ENCODE data around the gene PDK1. TPM values are rescaled to one million over a fixed set of nuclear protein-coding genes. Genes with fewer than 3 reads are reported as not detected.
"Not testable (repeated sequence)": the region's sequence is repeated elsewhere in the genome, so short reads cannot be mapped to it uniquely, and the experiment has no call there.

PDK1 gene
- total RNA-seq, 2 donors from 2014 or later, result 22.3 to 34.9 TPM

- H3K9me3 Mint-ChIP-seq; H3K4me3 Mint-ChIP-seq; DNase-seq (ENCODE audit: low spot score); H3K27ac Mint-ChIP-seq; H3K27me3 Mint-ChIP-seq; ATAC-seq: not testable (repeated sequence)
- Mint-ChIP-seq H3K36me3 (peaks cover 38% of the 10 kb centered on the region), H3K4me1 (ENCODE audit: low read depth in 2 of 2) (peaks cover 11 to 28% of the 10 kb centered on the region in 2 donors)
Observed at GRCh38 chr2:172591386-172591785, 35.5 kb downstream of the PDK1 start.

GRCh38 chr2:172592190-172592589 lies 36.3 kb downstream of the PDK1 start:
- H3K27me3 Mint-ChIP-seq; ATAC-seq; H3K27ac Mint-ChIP-seq; H3K4me3 Mint-ChIP-seq; DNase-seq (ENCODE audit: low spot score); H3K9me3 Mint-ChIP-seq: not testable (repeated sequence)
- Mint-ChIP-seq H3K36me3 (peaks cover 36% of the 10 kb centered on the region), H3K4me1 (ENCODE audit: low read depth in 2 of 2) (peaks cover 3 to 20% of the 10 kb centered on the region in 2 donors)

- H3K27ac Mint-ChIP-seq, result no peak overlapping the region
- ATAC-seq (no peak), DNase-seq (ENCODE audit: low spot score) (no peak)
- no peaks in the 10 kb centered on the region for H3K27me3 Mint-ChIP-seq
- H3K9me3 Mint-ChIP-seq, result no peaks in the 10 kb centered on the region
- H3K36me3 Mint-ChIP-seq, result peaks cover 7% of the 10 kb centered on the region
- H3K4me3 Mint-ChIP-seq, result no peak overlapping the region
- no peaks in the 10 kb centered on the region for H3K4me1 Mint-ChIP-seq (ENCODE audit: low read depth in 2 of 2)
Observed at GRCh38 chr2:172596776-172597175, 40.9 kb downstream of the PDK1 start.

GRCh38 chr2:172597176-172597842 lies 41.4 kb downstream of the PDK1 start:
- Mint-ChIP-seq H3K36me3 (peaks cover 7% of the 10 kb centered on the region), H3K27ac (no peak overlapping the region), H3K9me3 (no peaks in the 10 kb centered on the region), H3K27me3 (no peaks in the 10 kb centered on the region), H3K4me1 (ENCODE audit: low read depth in 2 of 2) (no peaks in the 10 kb centered on the region), H3K4me3 (no peak overlapping the region)
- no peak for DNase-seq (ENCODE audit: low spot score)
- no peak for ATAC-seq

GRCh38 chr2:172599947-172600346 lies 44.1 kb downstream of the PDK1 start:
- no peaks in the 10 kb centered on the region for H3K27me3 Mint-ChIP-seq
- DNase-seq (ENCODE audit: low spot score) (no peak), ATAC-seq (no peak)
- H3K27ac Mint-ChIP-seq, result no peak overlapping the region
- H3K4me1 Mint-ChIP-seq (ENCODE audit: low read depth in 2 of 2), result no peaks in the 10 kb centered on the region
- peaks cover 12% of the 10 kb centered on the region for H3K36me3 Mint-ChIP-seq
- no peak overlapping the region for H3K4me3 Mint-ChIP-seq
- H3K9me3 Mint-ChIP-seq, result no peaks in the 10 kb centered on the region

- no peak overlapping the region for H3K27ac Mint-ChIP-seq
- H3K4me1 Mint-ChIP-seq (ENCODE audit: low read depth in 2 of 2), result no peaks in the 10 kb centered on the region
- DNase-seq (ENCODE audit: low spot score) (no peak), ATAC-seq (no peak)
- peaks cover 12% of the 10 kb centered on the region for H3K36me3 Mint-ChIP-seq
- no peaks in the 10 kb centered on the region for H3K9me3 Mint-ChIP-seq
- H3K27me3 Mint-ChIP-seq, result no peaks in the 10 kb centered on the region
- H3K4me3 Mint-ChIP-seq, result no peak overlapping the region
Observed at GRCh38 chr2:172600557-172601008, 44.7 kb downstream of the PDK1 start.

- H3K9me3 Mint-ChIP-seq, result no peaks in the 10 kb centered on the region
- DNase-seq (ENCODE audit: low spot score) (no peak), ATAC-seq (no peak)
- no peaks in the 10 kb centered on the region for H3K4me1 Mint-ChIP-seq (ENCODE audit: low read depth in 2 of 2)
- no peaks in the 10 kb centered on the region for H3K27me3 Mint-ChIP-seq
- peaks cover 6% of the 10 kb centered on the region for H3K36me3 Mint-ChIP-seq
- H3K27ac Mint-ChIP-seq, result no peak overlapping the region
- no peak overlapping the region for H3K4me3 Mint-ChIP-seq
Observed at GRCh38 chr2:172606285-172606684, 50.4 kb downstream of the PDK1 start.

- H3K27me3 Mint-ChIP-seq, result no peaks in the 10 kb centered on the region
- H3K27ac Mint-ChIP-seq, result no peak overlapping the region
- DNase-seq (ENCODE audit: low spot score) (no peak), ATAC-seq (peak in 1 of 2 donors; percentile 56)
- H3K36me3 Mint-ChIP-seq, result peaks cover 6% of the 10 kb centered on the region
- H3K4me3 Mint-ChIP-seq, result no peak overlapping the region
- no peaks in the 10 kb centered on the region for H3K9me3 Mint-ChIP-seq
- no peaks in the 10 kb centered on the region for H3K4me1 Mint-ChIP-seq (ENCODE audit: low read depth in 2 of 2)
Observed at GRCh38 chr2:172607379-172607928, 51.6 kb downstream of the PDK1 start.

GRCh38 chr2:172609488-172609887 lies 53.6 kb downstream of the PDK1 start:
- no peaks in the 10 kb centered on the region for H3K36me3 Mint-ChIP-seq
- no peaks in the 10 kb centered on the region for H3K9me3 Mint-ChIP-seq
- no peak overlapping the region for H3K27ac Mint-ChIP-seq
- H3K4me1 Mint-ChIP-seq (ENCODE audit: low read depth in 2 of 2), result no peaks in the 10 kb centered on the region
- no peak overlapping the region for H3K4me3 Mint-ChIP-seq
- H3K27me3 Mint-ChIP-seq, result no peaks in the 10 kb centered on the region
- DNase-seq (ENCODE audit: low spot score) (no peak), ATAC-seq (no peak)

- no peak for DNase-seq (ENCODE audit: low spot score)
- Mint-ChIP-seq H3K4me3 (no peak overlapping the region), H3K9me3 (no peaks in the 10 kb centered on the region), H3K36me3 (no peaks in the 10 kb centered on the region), H3K27me3 (no peaks in the 10 kb centered on the region), H3K4me1 (ENCODE audit: low read depth in 2 of 2) (no peaks in the 10 kb centered on the region), H3K27ac (no peak overlapping the region)
- ATAC-seq, result no peak
Observed at GRCh38 chr2:172612051-172612450, 56.2 kb downstream of the PDK1 start.

GRCh38 chr2:172613040-172613439 lies 57.1 kb downstream of the PDK1 start:
- Mint-ChIP-seq H3K27ac (no peak overlapping the region), H3K9me3 (no peaks in the 10 kb centered on the region), H3K4me3 (no peak overlapping the region), H3K36me3 (no peaks in the 10 kb centered on the region), H3K27me3 (no peaks in the 10 kb centered on the region), H3K4me1 (ENCODE audit: low read depth in 2 of 2) (no peaks in the 10 kb centered on the region)
- no peak for DNase-seq (ENCODE audit: low spot score)
- ATAC-seq, result no peak

GRCh38 chr2:172613615-172614231 lies 57.8 kb downstream of the PDK1 start:
- ATAC-seq (no peak), DNase-seq (ENCODE audit: low spot score) (no peak)
- H3K27ac Mint-ChIP-seq, result no peak overlapping the region
- H3K27me3 Mint-ChIP-seq, result no peaks in the 10 kb centered on the region
- no peaks in the 10 kb centered on the region for H3K4me1 Mint-ChIP-seq (ENCODE audit: low read depth in 2 of 2)
- H3K36me3 Mint-ChIP-seq, result no peaks in the 10 kb centered on the region
- no peak overlapping the region for H3K4me3 Mint-ChIP-seq
- H3K9me3 Mint-ChIP-seq, result no peaks in the 10 kb centered on the region

GRCh38 chr2:172614932-172615331 lies 59.0 kb downstream of the PDK1 start:
- no peak for ATAC-seq
- peaks cover 0 to 2% of the 10 kb centered on the region in 2 donors for H3K4me1 Mint-ChIP-seq (ENCODE audit: low read depth in 2 of 2)
- H3K9me3 Mint-ChIP-seq, result no peaks in the 10 kb centered on the region
- no peaks in the 10 kb centered on the region for H3K27me3 Mint-ChIP-seq
- no peak overlapping the region for H3K4me3 Mint-ChIP-seq
- no peaks in the 10 kb centered on the region for H3K36me3 Mint-ChIP-seq
- no peak for DNase-seq (ENCODE audit: low spot score)
- H3K27ac Mint-ChIP-seq, result no peak overlapping the region

- Mint-ChIP-seq H3K27me3 (no peaks in the 10 kb centered on the region), H3K4me1 (ENCODE audit: low read depth in 2 of 2) (peaks cover 0 to 2% of the 10 kb centered on the region in 2 donors)
- no peak for ATAC-seq
Observed at GRCh38 chr2:172615727-172616261, 59.9 kb downstream of the PDK1 start.

More at GRCh38 chr2:172615727-172616261, 59.9 kb downstream of the PDK1 start:
- Mint-ChIP-seq H3K9me3 (no peaks in the 10 kb centered on the region), H3K4me3 (no peak overlapping the region), H3K36me3 (no peaks in the 10 kb centered on the region), H3K27ac (no peak overlapping the region)
- DNase-seq (ENCODE audit: low spot score), result no peak
